ENCODE data around the gene INO80. TPM values are rescaled to one million over a fixed set of nuclear protein-coding genes. Genes with fewer than 3 reads are reported as not detected.

The INO80 gene
- total and polyA plus RNA-seq, 2 donors (not counting 3 experiments of a cell fraction or from before 2014, with no cell fraction given): 5.7 to 29.1 TPM

- ChIA-PET CTCF (interaction anchor here (0.6 to 12.4 kb wide), 20 partner anchors 8 to 489 kb away, joined by 3 to 260 read pairs (median 7); partner anchors contain the start of genes BAHD1, CHAC1 and VPS18), POLR2A (interaction anchor here (0.7 to 4.2 kb wide), 8 partner anchors 11 to 89 kb away, joined by 3 to 79 read pairs (median 12); partner anchors contain the start of gene CHAC1)
- Histone ChIP-seq H3K4me1 (ENCODE audit: control insufficient read depth, extremely low read depth, insufficient read depth, low read length) (peaks cover 25% of the 10 kb centered on the region), H3K9ac (replicated peaks; ENCODE audit: extremely low read depth, insufficient read depth, low read length) (peak overlapping the region; percentile 18), H3K4me3 (replicated peaks in 1 of 3; ENCODE audit: insufficient read depth in 1 of 3, low read depth in 1 of 3, low read length in 3 of 3) (peak overlapping the region; percentile 0 to 89 (median 56)), H4K20me1 (replicated peaks; ENCODE audit: control insufficient read depth, extremely low read depth, insufficient read depth, low read length) (no peaks in the 10 kb centered on the region), H3K4me2 (ENCODE audit: insufficient read depth, low read length) (peak overlapping the region; percentile 10), H3K9me3 (replicated peaks; ENCODE audit: control insufficient read depth, insufficient read depth, low read length) (no peaks in the 10 kb centered on the region), H3K36me3 (ENCODE audit: control insufficient read depth in 2 of 2, extremely low read depth in 1 of 2, insufficient read depth in 2 of 2, low read length in 2 of 2) (peaks cover 0 to 17% of the 10 kb centered on the region in 2 experiments), H3K79me2 (ENCODE audit: control insufficient read depth, insufficient read depth, low read length) (no peaks in the 10 kb centered on the region), H3K27me3 (ENCODE audit: control insufficient read depth in 2 of 2, insufficient read depth in 2 of 2, low read length in 2 of 2) (peaks cover 14 to 21% of the 10 kb centered on the region in 2 experiments), H3K9me1 (replicated peaks; ENCODE audit: control insufficient read depth, extremely low read depth, insufficient read depth, low read length) (no peaks in the 10 kb centered on the region), H2AFZ (ENCODE audit: low read depth, low read length) (peak overlapping the region; percentile 67), H3K27ac (ENCODE audit: insufficient read depth, low read depth, low read length) (no peak overlapping the region)
- TSS peak; percentile 25 for BruUV-seq (replicated peaks)
- intact Hi-C loops (cut with micrococcal nuclease) (loop anchor here (1.0 to 2.0 kb wide), 6 partner anchors 11 to 92 kb away; no protein-coding TSS in a partner anchor), dilution Hi-C loops (cut with MboI; ENCODE audit: extremely low pct_ligation_motif_present, low sequenced_read_pairs) (no loop called here)
- FAIRE-seq (peak; percentile 88), DNase-seq (ENCODE audit: low read depth, low spot score) (peak; percentile 66)
- TF ChIP-seq FOS (IDR thresholded peaks at IDR 0.05; ENCODE audit: borderline replicate concordance, insufficient read depth, low read length) (no peak), CTCF (IDR thresholded peaks at IDR 0.05; ENCODE audit: extremely low read depth in 1 of 2, insufficient read depth in 1 of 2, low read depth in 1 of 2, low read length in 2 of 2) (no peak), MYC (IDR thresholded peaks at IDR 0.05; ENCODE audit: low read depth, low read length) (no peak), POLR2AphosphoS5 (IDR thresholded peaks at IDR 0.05; ENCODE audit: insufficient read depth, low read depth, low read length) (no peak), JUN (IDR thresholded peaks at IDR 0.05; ENCODE audit: borderline replicate concordance, insufficient read depth, insufficient read length, low read depth) (no peak), GATA2 (IDR thresholded peaks at IDR 0.05; ENCODE audit: insufficient read depth, insufficient read length, low read depth, low read length) (no peak)
Measured at GRCh38 chr15:40929660-40930429, 186.2 kb downstream of the INO80 start.

Small RNA genes lying within 50 kb of the gene (small RNA-seq; reads per million reads assigned to genes)
- gene ISCA1P4 (ENCODE audit: insufficient read depth, insufficient read length, low read depth, low replicate concordance): not detected

Other genes starting within 250 kb of the INO80 start
- 0.18 and 0.20 TPM in 2 replicates for gene RHOV, start 242.0 kb downstream of the INO80 start, total RNA-seq
- 0.15 and 0.19 TPM in 2 replicates for gene RHOV, start 242.0 kb downstream of the INO80 start, polyA plus RNA-seq
- 32.8 and 33.3 TPM in 2 replicates for gene VPS18, start 221.8 kb downstream of the INO80 start, total RNA-seq
- 29.3 and 34.1 TPM in 2 replicates for gene VPS18, start 221.8 kb downstream of the INO80 start, polyA plus RNA-seq
- gene DLL4, start 186.9 kb downstream of the INO80 start, total RNA-seq: 55.2 and 75.8 TPM in 2 replicates
- gene DLL4, start 186.9 kb downstream of the INO80 start, polyA plus RNA-seq: 25.5 and 57.8 TPM in 2 replicates
- 4.6 and 5.6 TPM in 2 replicates for gene CHAC1, start 162.8 kb downstream of the INO80 start, total RNA-seq
- gene CHAC1, start 162.8 kb downstream of the INO80 start, polyA plus RNA-seq: 18.9 and 25.7 TPM in 2 replicates
- gene EXD1, start 114.5 kb upstream of the INO80 start, total RNA-seq: not detected in 2 replicates
- not detected in 2 replicates for gene EXD1, start 114.5 kb upstream of the INO80 start, polyA plus RNA-seq
- 84.4 and 96.2 TPM in 2 replicates for gene CHP1, start 115.0 kb upstream of the INO80 start, total RNA-seq
- gene CHP1, start 115.0 kb upstream of the INO80 start, polyA plus RNA-seq: 42.4 and 49.1 TPM in 2 replicates
- gene OIP5, start 216.3 kb upstream of the INO80 start, total RNA-seq: 9.2 and 11.4 TPM in 2 replicates
- 11.8 and 11.9 TPM in 2 replicates for gene OIP5, start 216.3 kb upstream of the INO80 start, polyA plus RNA-seq
- 101 and 109 TPM in 2 replicates for gene NUSAP1, start 216.6 kb upstream of the INO80 start, total RNA-seq
- 42.5 and 43.0 TPM in 2 replicates for gene NUSAP1, start 216.6 kb upstream of the INO80 start, polyA plus RNA-seq

All from endothelial cell of umbilical vein (primary cell).